NOMO-1 treated with DMSO at 0.1 percent for 48 hours (cell line): ENCODE measurements around the gene SPINDOC.
"Not testable (repeated sequence)": the region's sequence is repeated elsewhere in the genome, so short reads cannot be mapped to it uniquely, and the experiment has no call there.

Experiments
- DNase-seq: peaks from one replicate; lab custom pipeline; 2025; ENCODE audit not compliant: unreplicated experiment; lab: John Stamatoyannopoulos, UW

The SPINDOC gene

GRCh38 chr11:63783925-63784592, 29.2 kb upstream of the SPINDOC start:
- no peak for DNase-seq

- DNase-seq: no peak
Observed at GRCh38 chr11:63785823-63786222, 27.4 kb upstream of the SPINDOC start.

GRCh38 chr11:63791495-63792167, 21.6 kb upstream of the SPINDOC start:
- DNase-seq: no peak

GRCh38 chr11:63793161-63793560, 20.1 kb upstream of the SPINDOC start:
- DNase-seq: no peak

GRCh38 chr11:63795066-63795465, 18.2 kb upstream of the SPINDOC start:
- no peak for DNase-seq

GRCh38 chr11:63800921-63801320, 12.3 kb upstream of the SPINDOC start:
- DNase-seq: no peak

- no peak for DNase-seq
Observed at GRCh38 chr11:63802637-63803414, 10.4 kb upstream of the SPINDOC start.

- no peak for DNase-seq
Observed at GRCh38 chr11:63804259-63804658, 9.0 kb upstream of the SPINDOC start.

GRCh38 chr11:63805844-63806415, 7.3 kb upstream of the SPINDOC start:
- no peak for DNase-seq

GRCh38 chr11:63810383-63810782, 2.9 kb upstream of the SPINDOC start:
- not testable (repeated sequence) for DNase-seq

GRCh38 chr11:63811522-63811921, 1.7 kb upstream of the SPINDOC start:
- no peak for DNase-seq

- peak; percentile 26 for DNase-seq
Observed at GRCh38 chr11:63813563-63814382, 517 bp downstream of the SPINDOC start.

GRCh38 chr11:63814383-63814736, 1.1 kb downstream of the SPINDOC start:
- DNase-seq: no peak

GRCh38 chr11:63816166-63816565, 2.9 kb downstream of the SPINDOC start:
- DNase-seq: no peak

- DNase-seq: no peak
Observed at GRCh38 chr11:63816732-63817131, 3.5 kb downstream of the SPINDOC start.

GRCh38 chr11:63817758-63818498, 4.7 kb downstream of the SPINDOC start:
- DNase-seq: no peak

GRCh38 chr11:63818609-63819008, 5.4 kb downstream of the SPINDOC start:
- no peak for DNase-seq

- no peak for DNase-seq
Observed at GRCh38 chr11:63821411-63821810, 8.2 kb downstream of the SPINDOC start.

- no peak for DNase-seq
Observed at GRCh38 chr11:63826471-63827190, 13.4 kb downstream of the SPINDOC start.
